ENCODE results near the gene FLRT3.
A peak's percentile ranks its signal among the peaks of the same experiment; 100 is the strongest.

Gene FLRT3

GRCh38 chr20:14337400-14338171 lies at the start of gene FLRT3:
TSS of gene FLRT3 (minus strand) at chr20:14337612. CDS start at chr20:14327506, 10,106 bp downstream.
- peaks cover 5% of the 10 kb centered on the region for H3K4me1 ChIP-seq (ENCODE audit: control insufficient read depth, insufficient read depth, low read length, unreplicated experiment)
- no peaks in the 10 kb centered on the region for H3K27me3 ChIP-seq (ENCODE audit: insufficient read depth, low read length)
- no peaks in the 10 kb centered on the region for H3K36me3 ChIP-seq (ENCODE audit: insufficient read depth, low read length)
- peak within 1 kb of the TSS; percentile 65 for H2AFZ ChIP-seq (ENCODE audit: low read length, unreplicated experiment)
- peak within 1 kb of the TSS; percentile 78 for H3K4me3 ChIP-seq (ENCODE audit: low read depth, low read length)
- peak within 1 kb of the TSS; percentile 11; the same call in 1 of the 2 replicates for H3K27ac ChIP-seq (ENCODE audit: low read depth, low read length)
- no peaks in the 10 kb centered on the region for H3K79me2 ChIP-seq (ENCODE audit: control insufficient read depth, insufficient read depth, low read length, unreplicated experiment)

GRCh38 chr20:14386726-14387125 lies 49.3 kb upstream of the FLRT3 start:
- Histone ChIP-seq H3K27ac (ENCODE audit: low read depth, low read length) (no peak overlapping the region), H3K36me3 (ENCODE audit: insufficient read depth, low read length) (no peaks in the 10 kb centered on the region), H3K79me2 (ENCODE audit: control insufficient read depth, insufficient read depth, low read length, unreplicated experiment) (no peaks in the 10 kb centered on the region), H3K27me3 (ENCODE audit: insufficient read depth, low read length) (no peaks in the 10 kb centered on the region), H3K4me3 (ENCODE audit: low read depth, low read length) (no peak overlapping the region), H3K4me1 (ENCODE audit: control insufficient read depth, insufficient read depth, low read length, unreplicated experiment) (no peaks in the 10 kb centered on the region), H2AFZ (ENCODE audit: low read length, unreplicated experiment) (no peak overlapping the region)

GRCh38 chr20:14385176-14385740 lies 47.8 kb upstream of the FLRT3 start:
- no peak overlapping the region for H3K4me3 ChIP-seq (ENCODE audit: low read depth, low read length)
- H3K27ac ChIP-seq (ENCODE audit: low read depth, low read length): no peak overlapping the region
- no peaks in the 10 kb centered on the region for H3K79me2 ChIP-seq (ENCODE audit: control insufficient read depth, insufficient read depth, low read length, unreplicated experiment)
- no peaks in the 10 kb centered on the region for H3K27me3 ChIP-seq (ENCODE audit: insufficient read depth, low read length)
- H3K4me1 ChIP-seq (ENCODE audit: control insufficient read depth, insufficient read depth, low read length, unreplicated experiment): no peaks in the 10 kb centered on the region
- H2AFZ ChIP-seq (ENCODE audit: low read length, unreplicated experiment): no peak overlapping the region
- no peaks in the 10 kb centered on the region for H3K36me3 ChIP-seq (ENCODE audit: insufficient read depth, low read length)

GRCh38 chr20:14384416-14385175 lies 47.2 kb upstream of the FLRT3 start:
- no peak overlapping the region for H3K27ac ChIP-seq (ENCODE audit: low read depth, low read length)
- no peaks in the 10 kb centered on the region for H3K79me2 ChIP-seq (ENCODE audit: control insufficient read depth, insufficient read depth, low read length, unreplicated experiment)
- no peak overlapping the region for H2AFZ ChIP-seq (ENCODE audit: low read length, unreplicated experiment)
- no peaks in the 10 kb centered on the region for H3K27me3 ChIP-seq (ENCODE audit: insufficient read depth, low read length)
- H3K4me3 ChIP-seq (ENCODE audit: low read depth, low read length): no peak overlapping the region
- H3K36me3 ChIP-seq (ENCODE audit: insufficient read depth, low read length): no peaks in the 10 kb centered on the region
- no peaks in the 10 kb centered on the region for H3K4me1 ChIP-seq (ENCODE audit: control insufficient read depth, insufficient read depth, low read length, unreplicated experiment)

- H3K4me1 ChIP-seq (ENCODE audit: control insufficient read depth, insufficient read depth, low read length, unreplicated experiment): no peaks in the 10 kb centered on the region
- H3K27ac ChIP-seq (ENCODE audit: low read depth, low read length): no peak overlapping the region
- H3K4me3 ChIP-seq (ENCODE audit: low read depth, low read length): no peak overlapping the region
- H3K36me3 ChIP-seq (ENCODE audit: insufficient read depth, low read length): no peaks in the 10 kb centered on the region
- H3K27me3 ChIP-seq (ENCODE audit: insufficient read depth, low read length): no peaks in the 10 kb centered on the region
- no peak overlapping the region for H2AFZ ChIP-seq (ENCODE audit: low read length, unreplicated experiment)
- H3K79me2 ChIP-seq (ENCODE audit: control insufficient read depth, insufficient read depth, low read length, unreplicated experiment): no peaks in the 10 kb centered on the region
These were observed 45.9 kb upstream of the FLRT3 start for GRCh38 chr20:14383335-14383734.

GRCh38 chr20:14378326-14378725 lies 40.9 kb upstream of the FLRT3 start:
- Histone ChIP-seq H3K4me1 (ENCODE audit: control insufficient read depth, insufficient read depth, low read length, unreplicated experiment) (no peaks in the 10 kb centered on the region), H3K79me2 (ENCODE audit: control insufficient read depth, insufficient read depth, low read length, unreplicated experiment) (no peaks in the 10 kb centered on the region), H3K27ac (ENCODE audit: low read depth, low read length) (no peak overlapping the region), H2AFZ (ENCODE audit: low read length, unreplicated experiment) (no peak overlapping the region), H3K27me3 (ENCODE audit: insufficient read depth, low read length) (no peaks in the 10 kb centered on the region), H3K36me3 (ENCODE audit: insufficient read depth, low read length) (no peaks in the 10 kb centered on the region), H3K4me3 (ENCODE audit: low read depth, low read length) (no peak overlapping the region)

GRCh38 chr20:14375416-14375985 lies 38.1 kb upstream of the FLRT3 start:
- no peaks in the 10 kb centered on the region for H3K4me1 ChIP-seq (ENCODE audit: control insufficient read depth, insufficient read depth, low read length, unreplicated experiment)
- no peaks in the 10 kb centered on the region for H3K27me3 ChIP-seq (ENCODE audit: insufficient read depth, low read length)
- H2AFZ ChIP-seq (ENCODE audit: low read length, unreplicated experiment): no peak overlapping the region

GRCh38 chr20:14374196-14374595 lies 36.8 kb upstream of the FLRT3 start:
- Histone ChIP-seq H3K4me1 (ENCODE audit: control insufficient read depth, insufficient read depth, low read length, unreplicated experiment) (no peaks in the 10 kb centered on the region), H3K27me3 (ENCODE audit: insufficient read depth, low read length) (no peaks in the 10 kb centered on the region), H3K4me3 (ENCODE audit: low read depth, low read length) (no peak overlapping the region)

More at GRCh38 chr20:14375416-14375985, 38.1 kb upstream of the FLRT3 start:
- H3K36me3 ChIP-seq (ENCODE audit: insufficient read depth, low read length): no peaks in the 10 kb centered on the region
- no peak overlapping the region for H3K27ac ChIP-seq (ENCODE audit: low read depth, low read length)
- H3K4me3 ChIP-seq (ENCODE audit: low read depth, low read length): no peak overlapping the region
- H3K79me2 ChIP-seq (ENCODE audit: control insufficient read depth, insufficient read depth, low read length, unreplicated experiment): no peaks in the 10 kb centered on the region

GRCh38 chr20:14361509-14362345 lies 24.3 kb upstream of the FLRT3 start:
- no peak overlapping the region for H2AFZ ChIP-seq (ENCODE audit: low read length, unreplicated experiment)
- H3K79me2 ChIP-seq (ENCODE audit: control insufficient read depth, insufficient read depth, low read length, unreplicated experiment): no peaks in the 10 kb centered on the region
- H3K4me1 ChIP-seq (ENCODE audit: control insufficient read depth, insufficient read depth, low read length, unreplicated experiment): no peaks in the 10 kb centered on the region
- no peaks in the 10 kb centered on the region for H3K36me3 ChIP-seq (ENCODE audit: insufficient read depth, low read length)
- no peaks in the 10 kb centered on the region for H3K27me3 ChIP-seq (ENCODE audit: insufficient read depth, low read length)
- H3K27ac ChIP-seq (ENCODE audit: low read depth, low read length): no peak overlapping the region
- no peak overlapping the region for H3K4me3 ChIP-seq (ENCODE audit: low read depth, low read length)

More at GRCh38 chr20:14374196-14374595, 36.8 kb upstream of the FLRT3 start:
- Histone ChIP-seq H3K27ac (ENCODE audit: low read depth, low read length) (no peak overlapping the region), H3K79me2 (ENCODE audit: control insufficient read depth, insufficient read depth, low read length, unreplicated experiment) (no peaks in the 10 kb centered on the region), H2AFZ (ENCODE audit: low read length, unreplicated experiment) (no peak overlapping the region), H3K36me3 (ENCODE audit: insufficient read depth, low read length) (no peaks in the 10 kb centered on the region)

- Histone ChIP-seq H3K4me3 (ENCODE audit: low read depth, low read length) (no peak overlapping the region), H3K79me2 (ENCODE audit: control insufficient read depth, insufficient read depth, low read length, unreplicated experiment) (no peaks in the 10 kb centered on the region)
These were observed 23.0 kb upstream of the FLRT3 start for GRCh38 chr20:14360416-14360815.

More at GRCh38 chr20:14360416-14360815, 23.0 kb upstream of the FLRT3 start:
- no peaks in the 10 kb centered on the region for H3K4me1 ChIP-seq (ENCODE audit: control insufficient read depth, insufficient read depth, low read length, unreplicated experiment)
- no peak overlapping the region for H3K27ac ChIP-seq (ENCODE audit: low read depth, low read length)
- H3K27me3 ChIP-seq (ENCODE audit: insufficient read depth, low read length): no peaks in the 10 kb centered on the region
- no peak overlapping the region for H2AFZ ChIP-seq (ENCODE audit: low read length, unreplicated experiment)
- no peaks in the 10 kb centered on the region for H3K36me3 ChIP-seq (ENCODE audit: insufficient read depth, low read length)
